Measurements from ENCODE around the gene INPP5A.

INPP5A gene

GRCh38 chr10:132724446-132724845 lies 186.9 kb downstream of the INPP5A start:
- no peaks in the 10 kb centered on the region for H3K27me3 Mint-ChIP-seq
- no peaks in the 10 kb centered on the region for H3K4me1 Mint-ChIP-seq
- no peak overlapping the region for H3K27ac Mint-ChIP-seq
- peaks cover 2% of the 10 kb centered on the region for H3K36me3 Mint-ChIP-seq
- H3K9me3 Mint-ChIP-seq: no peaks in the 10 kb centered on the region
- H3K4me3 Mint-ChIP-seq: no peak overlapping the region

- no peak overlapping the region for H3K27ac Mint-ChIP-seq
- H3K4me1 Mint-ChIP-seq: no peaks in the 10 kb centered on the region
- H3K36me3 Mint-ChIP-seq: peaks cover 2% of the 10 kb centered on the region
- H3K27me3 Mint-ChIP-seq: no peaks in the 10 kb centered on the region
- H3K9me3 Mint-ChIP-seq: no peaks in the 10 kb centered on the region
- no peak overlapping the region for H3K4me3 Mint-ChIP-seq
Measured at GRCh38 chr10:132725202-132725601, 187.6 kb downstream of the INPP5A start.

GRCh38 chr10:132726194-132726593 lies 188.6 kb downstream of the INPP5A start:
- peaks cover 2% of the 10 kb centered on the region for H3K36me3 Mint-ChIP-seq
- H3K4me1 Mint-ChIP-seq: no peaks in the 10 kb centered on the region
- H3K27ac Mint-ChIP-seq: no peak overlapping the region
- no peak overlapping the region for H3K4me3 Mint-ChIP-seq
- no peaks in the 10 kb centered on the region for H3K27me3 Mint-ChIP-seq
- H3K9me3 Mint-ChIP-seq: no peaks in the 10 kb centered on the region

- Mint-ChIP-seq H3K27me3 (no peaks in the 10 kb centered on the region), H3K4me1 (no peaks in the 10 kb centered on the region), H3K4me3 (no peak overlapping the region), H3K36me3 (peaks cover 2% of the 10 kb centered on the region), H3K9me3 (no peaks in the 10 kb centered on the region), H3K27ac (no peak overlapping the region)
Measured at GRCh38 chr10:132726951-132727350, 189.4 kb downstream of the INPP5A start.

- Mint-ChIP-seq H3K27me3 (no peaks in the 10 kb centered on the region), H3K9me3 (no peaks in the 10 kb centered on the region), H3K4me1 (no peaks in the 10 kb centered on the region), H3K36me3 (peaks cover 2% of the 10 kb centered on the region), H3K27ac (no peak overlapping the region), H3K4me3 (no peak overlapping the region)
Measured at GRCh38 chr10:132727411-132727810, 189.8 kb downstream of the INPP5A start.

- Mint-ChIP-seq H3K4me3 (no peak overlapping the region), H3K4me1 (no peaks in the 10 kb centered on the region), H3K27ac (no peak overlapping the region), H3K9me3 (no peaks in the 10 kb centered on the region), H3K27me3 (no peaks in the 10 kb centered on the region), H3K36me3 (peaks cover 2% of the 10 kb centered on the region)
Measured at GRCh38 chr10:132728321-132728720, 190.7 kb downstream of the INPP5A start.

- H3K27ac Mint-ChIP-seq: no peak overlapping the region
- no peaks in the 10 kb centered on the region for H3K27me3 Mint-ChIP-seq
- H3K36me3 Mint-ChIP-seq: peaks cover 2% of the 10 kb centered on the region
- H3K9me3 Mint-ChIP-seq: no peaks in the 10 kb centered on the region
- no peaks in the 10 kb centered on the region for H3K4me1 Mint-ChIP-seq
- no peak overlapping the region for H3K4me3 Mint-ChIP-seq
Measured at GRCh38 chr10:132728741-132729140, 191.2 kb downstream of the INPP5A start.

GRCh38 chr10:132729810-132730572 lies 192.4 kb downstream of the INPP5A start:
- Mint-ChIP-seq H3K36me3 (peaks cover 2% of the 10 kb centered on the region), H3K9me3 (no peaks in the 10 kb centered on the region), H3K27ac (no peak overlapping the region)

GRCh38 chr10:132730573-132730953 lies 193.0 kb downstream of the INPP5A start:
- no peaks in the 10 kb centered on the region for H3K4me1 Mint-ChIP-seq
- H3K9me3 Mint-ChIP-seq: no peaks in the 10 kb centered on the region
- H3K27me3 Mint-ChIP-seq: no peaks in the 10 kb centered on the region
- no peak overlapping the region for H3K27ac Mint-ChIP-seq
- peaks cover 2% of the 10 kb centered on the region for H3K36me3 Mint-ChIP-seq
- H3K4me3 Mint-ChIP-seq: no peak overlapping the region

More at GRCh38 chr10:132729810-132730572, 192.4 kb downstream of the INPP5A start:
- no peak overlapping the region for H3K4me3 Mint-ChIP-seq
- H3K4me1 Mint-ChIP-seq: no peaks in the 10 kb centered on the region
- H3K27me3 Mint-ChIP-seq: no peaks in the 10 kb centered on the region

GRCh38 chr10:132732518-132732917 lies 194.9 kb downstream of the INPP5A start:
- H3K9me3 Mint-ChIP-seq: no peaks in the 10 kb centered on the region

GRCh38 chr10:132733926-132734325 lies 196.3 kb downstream of the INPP5A start:
- Mint-ChIP-seq H3K9me3 (no peaks in the 10 kb centered on the region), H3K4me1 (no peaks in the 10 kb centered on the region), H3K27ac (peak overlapping the region; percentile 35), H3K36me3 (no peaks in the 10 kb centered on the region), H3K27me3 (no peaks in the 10 kb centered on the region), H3K4me3 (no peak overlapping the region)

More at GRCh38 chr10:132732518-132732917, 194.9 kb downstream of the INPP5A start:
- H3K27ac Mint-ChIP-seq: no peak overlapping the region
- no peaks in the 10 kb centered on the region for H3K36me3 Mint-ChIP-seq
- no peak overlapping the region for H3K4me3 Mint-ChIP-seq
- H3K27me3 Mint-ChIP-seq: no peaks in the 10 kb centered on the region
- H3K4me1 Mint-ChIP-seq: no peaks in the 10 kb centered on the region

- Mint-ChIP-seq H3K27ac (no peak overlapping the region), H3K36me3 (no peaks in the 10 kb centered on the region), H3K9me3 (no peaks in the 10 kb centered on the region), H3K4me1 (no peaks in the 10 kb centered on the region), H3K4me3 (no peak overlapping the region), H3K27me3 (no peaks in the 10 kb centered on the region)
Measured at GRCh38 chr10:132735341-132735775, 197.8 kb downstream of the INPP5A start.

GRCh38 chr10:132735923-132736391 lies 198.4 kb downstream of the INPP5A start:
- Mint-ChIP-seq H3K4me3 (no peak overlapping the region), H3K27ac (no peak overlapping the region), H3K36me3 (no peaks in the 10 kb centered on the region), H3K9me3 (no peaks in the 10 kb centered on the region), H3K27me3 (no peaks in the 10 kb centered on the region), H3K4me1 (no peaks in the 10 kb centered on the region)

GRCh38 chr10:132737390-132738048 lies 199.9 kb downstream of the INPP5A start:
- Mint-ChIP-seq H3K4me1 (no peaks in the 10 kb centered on the region), H3K27me3 (no peaks in the 10 kb centered on the region), H3K27ac (no peak overlapping the region), H3K36me3 (no peaks in the 10 kb centered on the region), H3K4me3 (no peak overlapping the region), H3K9me3 (no peaks in the 10 kb centered on the region)

- no peaks in the 10 kb centered on the region for H3K27me3 Mint-ChIP-seq
- no peaks in the 10 kb centered on the region for H3K36me3 Mint-ChIP-seq
- no peak overlapping the region for H3K27ac Mint-ChIP-seq
- H3K9me3 Mint-ChIP-seq: no peaks in the 10 kb centered on the region
- H3K4me1 Mint-ChIP-seq: no peaks in the 10 kb centered on the region
- no peak overlapping the region for H3K4me3 Mint-ChIP-seq
Measured at GRCh38 chr10:132738454-132739224, 201.1 kb downstream of the INPP5A start.

GRCh38 chr10:132739225-132739613 lies 201.6 kb downstream of the INPP5A start:
- no peaks in the 10 kb centered on the region for H3K36me3 Mint-ChIP-seq

More at GRCh38 chr10:132739225-132739613, 201.6 kb downstream of the INPP5A start:
- H3K4me3 Mint-ChIP-seq: no peak overlapping the region
- H3K27me3 Mint-ChIP-seq: no peaks in the 10 kb centered on the region
- no peak overlapping the region for H3K27ac Mint-ChIP-seq
- no peaks in the 10 kb centered on the region for H3K9me3 Mint-ChIP-seq
- no peaks in the 10 kb centered on the region for H3K4me1 Mint-ChIP-seq
